Fibroblast of the aortic adventitia (primary cell): ENCODE data around the gene SPOCK1. TPM values are rescaled to one million over a fixed set of nuclear protein-coding genes. Genes with fewer than 3 reads are reported as not detected.

Experiments used
- DNase-seq: peaks from one replicate; pipeline ENCODE4 v3.0.0-alpha.2; 2010; ENCODE audit warnings: low read depth
- H3K4me3 ChIP-seq: 2 replicates; pipeline ENCODE4 v1.5.1; 2011; ENCODE audit warnings: low read depth, mild to moderate bottlenecking, control low read depth, low read length, moderate library complexity
- CTCF ChIP-seq: IDR thresholded peaks from 2 replicates; pipeline ENCODE4 v1.5.1; 2011; ENCODE audit warnings: mild to moderate bottlenecking, low read length, control low read depth, inconsistent platforms; ENCODE audit not compliant: insufficient read depth
- total RNA-seq: library from RNA; depleted of rRNA; stranded (reverse); fragments of >200 nt; gene quantifications from 2 replicates; pipeline ENCODE4 v1.2.3, GENCODE V29; 2012; ENCODE audit warnings: low replicate concordance

SPOCK1 gene
- total RNA-seq, 1 donor, result 174 TPM

- H3K4me3 ChIP-seq, result no peak overlapping the region
- TF ChIP-seq CTCF, result peak; percentile 52
- peak; percentile 46 for DNase-seq
Observed at GRCh38 chr5:137051161-137051560, 448.0 kb downstream of the SPOCK1 start.

GRCh38 chr5:137040641-137041340 is 458.3 kb downstream of the SPOCK1 start:
- H3K4me3 ChIP-seq, result no peak overlapping the region
- TF ChIP-seq CTCF, result no peak
- peak; percentile 15 for DNase-seq

GRCh38 chr5:137040024-137040423 is 459.1 kb downstream of the SPOCK1 start:
- no peak for DNase-seq
- TF ChIP-seq CTCF, result no peak
- no peak overlapping the region for H3K4me3 ChIP-seq

GRCh38 chr5:137037848-137038247 is 461.3 kb downstream of the SPOCK1 start:
- H3K4me3 ChIP-seq, result no peak overlapping the region
- TF ChIP-seq CTCF, result no peak
- no peak for DNase-seq

GRCh38 chr5:137036640-137037039 is 462.5 kb downstream of the SPOCK1 start:
- H3K4me3 ChIP-seq, result no peak overlapping the region
- no peak for TF ChIP-seq CTCF

GRCh38 chr5:137035480-137035878 is 463.6 kb downstream of the SPOCK1 start:
- no peak for TF ChIP-seq CTCF
- peak; percentile 16 for DNase-seq
- H3K4me3 ChIP-seq, result no peak overlapping the region

More at GRCh38 chr5:137036640-137037039, 462.5 kb downstream of the SPOCK1 start:
- DNase-seq, result no peak
